CD4-positive, alpha-beta T cell treated with Interleukin-12 subunit alpha and Interleukin-12 subunit beta, for 1 hour (primary cell): ENCODE results near the gene CREB3L1.
"Not testable (repeated sequence)": the region's sequence is repeated elsewhere in the genome, so short reads cannot be mapped to it uniquely, and the experiment has no call there.

Experiments used
- DNase-seq: peaks from one replicate; pipeline ENCODE4 v3.0.0-alpha.2; 2020

CREB3L1 gene

DNA sequence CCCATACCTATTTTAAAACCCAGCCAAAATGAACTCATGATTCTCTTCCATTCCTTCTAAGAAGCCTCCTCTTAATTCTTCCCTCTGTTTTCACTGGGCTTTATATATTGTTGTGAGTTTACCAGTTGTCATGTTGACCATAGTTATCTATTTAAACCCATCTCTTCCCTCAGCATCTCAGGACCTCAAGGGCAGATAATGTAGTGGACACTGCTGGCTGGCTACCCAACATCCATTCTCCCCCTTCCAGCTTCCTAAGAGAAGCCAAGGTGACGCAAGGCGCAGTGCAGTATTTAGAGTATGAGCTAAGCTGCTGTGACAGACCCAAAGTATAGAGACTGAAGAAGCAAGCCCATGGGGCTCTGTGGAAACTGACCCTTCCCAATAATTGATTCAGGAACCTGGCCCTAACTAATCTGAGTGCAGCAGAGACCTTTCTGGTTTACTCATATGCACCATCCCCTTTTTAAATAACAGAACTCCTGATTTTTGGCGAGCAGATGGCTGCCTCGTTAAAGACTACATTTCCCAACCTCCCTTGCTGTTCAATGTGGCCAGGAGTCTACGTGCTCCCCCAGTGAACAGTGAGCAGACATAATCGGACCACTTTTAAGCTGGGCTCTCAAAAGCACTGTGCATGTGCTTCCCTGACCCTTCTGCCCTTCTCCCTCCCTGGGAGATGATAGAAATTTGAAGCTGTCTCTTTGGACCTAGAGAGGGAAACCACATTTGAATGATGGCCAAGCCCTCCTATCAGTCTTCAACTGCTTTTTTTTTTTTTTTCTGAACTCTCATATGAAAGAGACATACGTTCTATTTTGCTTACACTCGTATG is 28.1 kb upstream of the CREB3L1 start:
- no peak for DNase-seq

DNA sequence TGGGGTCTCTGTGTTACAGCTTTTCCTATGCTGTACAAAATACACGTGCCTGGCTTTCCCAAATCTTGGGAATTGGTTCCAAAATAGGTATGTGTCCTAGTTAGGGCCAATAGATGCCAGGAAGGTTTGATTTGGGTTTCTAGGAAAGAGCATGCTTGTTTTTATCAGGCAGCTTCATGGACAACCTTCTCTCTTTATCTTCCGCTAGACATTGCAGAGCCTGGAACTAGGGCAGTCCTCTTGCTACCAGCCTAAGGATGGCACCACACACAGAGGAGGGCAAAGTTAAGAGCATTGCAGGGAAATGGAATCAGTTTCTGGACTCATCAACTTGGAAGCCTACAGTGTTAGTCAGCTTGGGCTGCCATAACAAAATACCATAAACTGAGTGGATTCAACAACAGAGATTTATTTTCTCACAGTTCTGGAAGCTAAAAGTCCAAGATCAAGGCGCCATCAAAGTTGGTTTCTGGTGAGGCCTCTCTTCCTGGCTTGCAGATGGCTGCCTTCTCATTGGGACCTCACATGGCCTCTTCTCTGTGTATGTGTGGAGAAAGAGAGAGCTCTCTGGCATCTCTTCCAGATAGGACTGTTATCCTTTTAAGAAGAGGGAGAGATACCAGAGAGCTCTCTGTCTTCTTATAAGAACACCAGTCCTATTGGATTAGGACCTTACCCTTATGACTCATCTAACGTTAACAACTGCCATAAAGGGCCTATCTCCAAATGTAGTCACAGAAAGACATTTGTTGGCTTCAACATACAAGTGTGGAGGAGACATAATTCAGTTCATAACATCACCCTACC is 27.3 kb upstream of the CREB3L1 start:
- DNase-seq, result no peak

DNA sequence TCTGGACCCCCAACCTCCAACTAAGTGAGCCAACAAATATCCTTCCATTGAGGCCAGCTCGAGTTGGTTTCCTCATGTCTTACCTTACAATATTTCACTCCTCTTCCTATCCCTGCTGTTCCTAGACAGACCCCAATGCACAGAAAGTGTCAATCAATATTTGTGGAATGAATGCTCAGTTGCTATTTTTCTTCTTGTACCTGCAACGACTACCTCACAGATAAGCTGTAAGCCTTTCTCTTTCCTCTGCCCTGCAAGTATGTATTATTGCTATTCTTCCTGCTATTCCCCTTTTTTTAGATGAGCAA is 26.8 kb upstream of the CREB3L1 start:
- no peak for DNase-seq

DNA sequence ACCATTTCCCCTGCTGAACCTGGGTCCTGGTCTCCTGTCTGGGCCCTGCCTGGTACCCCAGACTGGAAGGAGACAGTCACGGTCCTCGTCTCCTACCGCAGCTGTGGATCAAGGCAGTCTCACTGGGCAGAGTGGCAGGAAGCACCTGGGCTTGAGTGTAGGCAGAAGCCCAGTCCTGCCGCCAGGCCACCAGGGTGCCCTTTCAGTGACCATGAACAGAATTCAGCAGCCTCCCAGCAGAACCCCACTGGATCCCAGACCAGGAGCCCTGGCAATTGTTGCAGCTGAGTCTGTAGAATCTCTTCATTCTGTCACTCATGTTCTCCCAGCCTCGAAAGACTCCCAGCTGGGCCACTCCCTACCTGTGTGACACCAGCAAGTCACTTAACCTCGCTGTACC is 25.5 kb upstream of the CREB3L1 start:
- no peak for DNase-seq

GRCh38 chr11:46252373-46252914 is 25.0 kb upstream of the CREB3L1 start:
- no peak for DNase-seq

DNA sequence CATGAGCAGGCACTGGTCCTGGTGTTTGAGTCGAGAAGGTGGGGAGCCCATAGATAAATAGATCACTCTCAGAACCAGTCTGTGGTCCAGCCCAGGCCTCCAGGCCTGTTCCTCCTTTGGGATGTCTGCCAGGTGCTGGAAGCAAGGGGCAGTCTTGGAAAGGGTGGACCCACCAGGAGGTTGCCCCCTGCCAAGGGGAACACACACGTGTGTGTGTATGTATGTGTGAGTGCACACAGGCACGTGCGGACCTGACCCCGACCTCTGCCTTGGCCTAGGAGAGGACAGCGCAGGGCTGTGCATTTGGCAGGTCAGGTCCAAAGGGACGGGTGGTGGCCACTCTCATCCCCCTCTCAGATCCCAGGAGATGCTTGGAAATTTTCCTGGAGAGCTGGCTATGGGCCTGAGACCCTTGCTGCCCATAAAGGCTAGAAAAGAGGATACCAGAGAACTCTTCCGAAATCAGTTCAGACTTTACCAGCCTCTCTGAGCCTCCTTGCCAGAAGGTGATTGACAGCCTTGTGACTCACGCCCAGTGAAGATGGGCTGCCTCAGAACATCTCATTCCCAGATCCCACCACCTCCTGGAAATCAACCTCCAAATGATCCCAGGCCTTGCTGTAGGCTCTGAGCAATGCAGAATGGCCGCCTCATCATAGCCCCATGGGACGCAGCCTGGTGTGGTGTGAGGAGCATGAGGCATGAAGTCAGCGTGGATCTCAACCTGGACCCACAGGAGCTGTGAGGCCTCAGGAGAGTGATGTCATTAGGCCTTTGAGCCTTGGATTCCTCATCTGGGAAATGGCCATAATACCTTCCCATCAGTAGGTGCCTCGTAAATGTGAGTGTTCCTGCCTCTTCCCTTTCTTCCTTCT is 24.0 kb upstream of the CREB3L1 start:
- no peak for DNase-seq

GRCh38 chr11:46254133-46254491 is 23.4 kb upstream of the CREB3L1 start:
- no peak for DNase-seq

DNA sequence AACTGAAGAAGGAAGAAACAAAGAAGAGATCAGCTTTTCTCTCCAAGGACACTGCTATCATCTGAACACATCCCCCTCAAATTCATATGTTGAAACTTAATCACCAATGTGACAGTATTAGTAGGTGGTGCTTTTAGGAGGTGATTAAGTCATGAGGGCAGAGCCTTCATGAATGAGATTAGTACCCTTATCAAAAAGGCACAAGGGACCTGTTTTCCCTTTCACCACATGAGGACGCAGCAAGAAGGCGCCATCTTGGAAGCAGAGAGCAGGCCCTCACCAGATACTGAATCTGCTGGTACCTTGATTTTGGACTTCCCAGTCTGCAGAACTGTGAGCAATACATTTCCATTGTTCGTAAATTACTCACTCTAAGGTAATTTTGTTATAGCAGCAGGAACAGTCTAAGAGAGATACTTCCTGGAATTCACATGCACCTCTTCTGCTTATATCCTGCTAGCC is 20.9 kb upstream of the CREB3L1 start:
- DNase-seq, result no peak

- DNase-seq, result not testable (repeated sequence)
Observed at GRCh38 chr11:46259347-46259746, 18.1 kb upstream of the CREB3L1 start.

DNA sequence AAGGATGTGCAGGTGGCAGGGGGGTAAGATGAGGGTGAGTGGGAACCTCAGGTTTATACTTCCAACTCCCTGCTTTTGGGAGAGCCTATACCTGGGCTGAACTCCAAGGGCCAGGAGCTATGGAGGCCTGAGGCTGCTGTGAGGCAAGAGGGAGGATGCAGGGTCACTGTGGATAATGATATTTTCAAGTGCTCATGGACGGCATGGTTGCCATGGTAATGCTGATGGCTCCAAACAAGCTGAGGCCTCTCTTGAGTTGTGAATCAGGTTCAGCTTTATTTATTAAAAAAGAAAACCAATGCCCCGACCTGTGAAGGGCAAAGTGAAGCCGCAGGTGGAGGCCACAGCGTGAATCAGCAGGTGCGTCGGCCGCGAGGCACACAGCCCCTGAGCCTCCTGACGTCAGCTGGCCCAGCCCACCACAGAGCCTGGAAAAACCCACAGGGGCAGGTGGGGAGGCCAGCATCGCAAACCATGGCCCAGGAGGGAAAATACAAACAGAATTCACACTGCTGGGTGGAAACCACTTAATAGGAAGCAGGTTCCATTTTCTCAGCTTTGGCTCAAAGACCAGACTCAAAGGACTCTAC is 17.4 kb upstream of the CREB3L1 start:
- DNase-seq, result no peak

DNA sequence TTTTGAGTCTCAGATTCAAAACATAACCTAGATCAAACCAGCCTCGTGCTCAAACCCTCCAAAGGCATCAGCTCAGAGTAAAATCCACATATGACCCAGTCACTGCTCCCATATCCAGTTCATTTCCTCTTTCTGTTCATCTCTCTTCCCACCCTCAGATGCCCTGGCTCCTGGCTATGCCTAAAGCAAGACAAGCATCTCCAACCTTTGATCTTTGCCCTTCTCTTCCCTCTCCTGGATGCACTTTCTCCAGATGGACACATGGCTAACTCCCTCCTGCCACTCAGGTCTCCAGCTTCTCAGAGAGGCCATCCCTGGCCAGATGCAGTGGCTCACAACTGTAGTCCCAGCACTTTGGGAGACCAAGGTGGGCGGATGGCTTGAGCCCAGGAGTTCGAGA is 14.3 kb upstream of the CREB3L1 start:
- no peak for DNase-seq

DNA sequence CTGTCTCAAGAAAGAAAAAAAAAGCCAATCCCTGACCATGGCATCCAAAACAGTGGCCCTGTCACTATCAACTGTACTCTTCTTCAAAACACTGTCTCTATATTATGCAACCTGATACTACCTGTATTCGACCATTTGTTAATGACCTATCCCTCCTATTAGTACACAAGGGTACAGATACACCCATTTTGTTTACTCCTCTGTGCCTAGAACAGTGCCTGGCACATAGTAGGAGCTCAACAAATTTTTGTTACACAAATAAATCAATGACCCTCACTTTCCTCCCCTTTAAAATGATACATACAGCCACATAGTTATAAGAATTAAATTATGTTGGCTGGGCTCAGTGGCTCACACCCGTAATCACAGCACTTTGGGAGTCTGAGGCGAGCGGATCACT is 13.4 kb upstream of the CREB3L1 start:
- DNase-seq, result no peak

DNA sequence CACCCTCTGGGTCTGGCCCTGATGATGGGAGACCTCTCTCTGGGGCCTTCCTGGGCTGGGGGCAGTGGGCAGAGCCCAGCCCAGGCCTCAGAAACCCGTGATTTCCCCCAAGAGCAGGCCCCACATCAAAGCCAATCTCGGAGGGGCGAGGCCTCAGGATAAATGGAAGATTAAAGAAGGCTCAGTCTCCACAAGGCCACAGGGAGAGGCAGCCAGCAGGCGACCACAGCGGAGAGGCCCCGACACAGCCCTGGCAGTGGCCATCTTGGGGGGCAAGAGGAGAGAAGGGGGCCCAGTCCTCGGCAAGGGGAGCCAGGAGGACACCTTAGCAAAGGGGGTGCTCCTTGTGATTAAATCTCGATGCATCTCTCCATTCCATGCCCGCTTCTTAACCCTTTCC is 12.5 kb upstream of the CREB3L1 start:
- DNase-seq, result no peak

DNA sequence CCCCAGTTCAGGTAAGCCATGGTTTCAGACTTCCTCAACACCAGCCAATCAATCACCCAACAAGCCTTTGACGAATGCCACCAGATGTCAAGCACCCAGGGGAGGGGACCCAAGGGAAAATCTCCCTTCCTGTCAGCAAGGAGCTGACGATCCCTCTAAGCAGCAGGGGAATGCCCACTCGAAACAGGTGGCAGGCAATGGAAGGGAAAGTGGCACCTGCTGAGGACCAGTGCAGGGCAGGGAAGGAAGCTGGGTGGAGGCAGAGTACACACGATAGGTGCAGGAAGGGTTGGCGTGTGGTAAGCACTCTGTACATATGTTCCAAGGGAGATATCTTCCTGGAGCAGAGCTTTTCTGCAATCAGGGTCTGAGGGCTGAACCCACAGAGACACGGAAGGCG is 11.7 kb upstream of the CREB3L1 start:
- DNase-seq, result no peak

- DNase-seq, result no peak
Observed at GRCh38 chr11:46267930-46268329, 9.5 kb upstream of the CREB3L1 start.

DNA sequence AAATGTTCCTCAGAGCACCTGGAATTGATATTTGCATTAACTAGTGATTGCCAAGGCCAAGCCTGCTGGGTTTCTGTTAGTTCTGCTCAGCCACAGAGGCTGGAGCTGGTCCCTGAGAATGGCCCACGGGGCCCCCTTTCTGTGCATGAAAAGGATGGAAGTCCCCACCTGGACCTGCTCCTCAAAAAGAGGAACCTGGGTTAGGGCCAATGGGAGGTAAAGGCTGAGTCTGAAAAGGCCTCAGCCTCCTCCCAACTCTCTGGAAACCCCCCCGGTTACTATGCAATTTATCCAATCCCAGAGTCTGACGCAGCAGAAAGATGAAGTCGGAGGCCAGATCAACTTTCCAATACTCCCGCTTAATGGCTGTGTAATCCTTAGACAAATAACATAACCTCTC is 6.8 kb upstream of the CREB3L1 start:
- no peak for DNase-seq

DNA sequence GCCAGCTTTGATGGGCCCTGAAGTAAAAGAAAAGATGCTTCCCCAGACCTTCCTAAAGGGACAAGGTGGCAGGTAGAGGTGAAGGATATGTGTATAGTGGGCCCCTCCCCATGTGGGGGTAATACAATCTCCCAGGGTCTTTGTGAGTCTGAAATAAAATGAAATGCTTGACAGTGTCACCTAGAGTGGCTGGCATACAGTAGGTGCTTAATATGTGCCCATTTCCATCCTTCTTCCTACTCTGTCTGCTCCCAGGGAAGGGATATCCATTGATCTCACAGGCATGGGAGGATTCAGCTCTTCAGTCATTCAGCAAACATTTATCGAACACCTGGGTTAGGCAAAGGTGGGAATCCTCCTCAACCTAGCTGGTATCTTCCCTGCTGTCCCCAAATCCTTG is 6.1 kb upstream of the CREB3L1 start:
- no peak for DNase-seq

- no peak for DNase-seq
Observed at GRCh38 chr11:46271875-46272815, 5.3 kb upstream of the CREB3L1 start.

- no peak for DNase-seq
Observed at GRCh38 chr11:46272816-46273427, 4.5 kb upstream of the CREB3L1 start.

GRCh38 chr11:46273511-46274205 is 3.8 kb upstream of the CREB3L1 start:
- DNase-seq, result no peak
